A549 (cell line): ENCODE data around the gene PLRG1. TPM values are rescaled to one million over a fixed set of nuclear protein-coding genes. Genes with fewer than 3 reads are reported as not detected.
A peak's percentile ranks its signal among the peaks of the same experiment; 100 is the strongest.

Source experiments
- ATAC-seq, 2 experiments: fragments of 200-7000 bp in 1 of 2; fragments of >200 bp in 1 of 2; cut with Nextera tagmentation in 1 of 2; cut with Tn5 transposase in 1 of 2; 3 replicates each; pipeline versions ENCODE4 v1.8.0 to v1.9.1; 2018 to 2020; ENCODE audit warnings: mild to moderate bottlenecking in 1 of 2, moderate library complexity in 1 of 2
- CTCF ChIA-PET: fragments of 300-600 bp; sonication (Branson Sonifier 250); formaldehyde crosslinking; extraction: SDS; loops from one replicate; lab custom pipeline; 2021; ENCODE audit warnings: antibody characterized with exemption, inconsistent platforms; lab: Yijun Ruan, JAX
- POLR2A ChIA-PET: fragments of 350-600 bp; formaldehyde crosslinking; extraction: SDS; loops from one replicate; lab custom pipeline; 2021; ENCODE audit warnings: antibody characterized with exemption, inconsistent platforms; lab: Yijun Ruan, JAX
- DNase-seq, 2 experiments: peaks; one replicate each; pipeline versions ENCODE4 v3.0.0 to v3.0.0-alpha.2; 2011 to 2016; ENCODE audit warnings: low read depth in 1 of 2, low spot score in 1 of 2
- FAIRE-seq: peaks from 2 replicates; lab custom pipeline; 2011; peaks lifted over from hg19 to GRCh38; lab: Jason Lieb, UNC
- H3K27ac ChIP-seq, 2 experiments: fragments of >200 bp; sonication (Bioruptor Twin); formaldehyde crosslinking; 3 replicates each; pipeline ENCODE4 v1.5.1; 2016 to 2017
- H3K4me1 ChIP-seq: fragments of >200 bp; sonication (Bioruptor Twin); formaldehyde crosslinking; 3 replicates; pipeline ENCODE4 v1.6.1; 2016
- H3K4me2 ChIP-seq: fragments of >200 bp; sonication (Bioruptor Twin); formaldehyde crosslinking; 3 replicates; pipeline ENCODE4 v1.6.1; 2016
- H3K4me3 ChIP-seq: fragments of >200 bp; sonication (Bioruptor Twin); formaldehyde crosslinking; 3 replicates; pipeline ENCODE4 v1.5.1; 2016
- H3K9me3 ChIP-seq: fragments of >200 bp; sonication (Bioruptor Twin); formaldehyde crosslinking; 3 replicates; pipeline ENCODE4 v1.6.1; 2016
- BCL3 ChIP-seq: fragments of >200 bp; sonication (Bioruptor Twin); formaldehyde crosslinking; IDR thresholded peaks from 3 replicates; pipeline ENCODE4 v1.6.1; 2016
- BHLHE40 ChIP-seq: IDR thresholded peaks from 2 replicates; pipeline ENCODE4 v1.6.1; 2012; ENCODE audit warnings: low read depth, low read length, inconsistent platforms
- CBX2 ChIP-seq: fragments of 200-600 bp; sonication (generic); IDR thresholded peaks from 2 replicates; pipeline ENCODE4 v1.6.1; 2016; ENCODE audit warnings: low read depth, mild to moderate bottlenecking, borderline replicate concordance
- CTCF ChIP-seq: fragments of >200 bp; sonication (Bioruptor Twin); formaldehyde crosslinking; IDR thresholded peaks from 3 replicates; pipeline ENCODE4 v1.5.1; 2016
- E2F6 ChIP-seq: IDR thresholded peaks from 2 replicates; pipeline ENCODE4 v1.6.1; 2012; ENCODE audit warnings: low read depth, borderline replicate concordance
- FOXS1 ChIP-seq: fragments of 250-450 bp; sonication (Bioruptor Pico); IDR thresholded peaks from 2 replicates; pipeline ENCODE4 v1.5.0; 2020; ENCODE audit warnings: mild to moderate bottlenecking, moderate library complexity
- HEYL ChIP-seq: fragments of 250-450 bp; sonication (Bioruptor Pico); IDR thresholded peaks from 2 replicates; pipeline ENCODE4 v1.8.0; 2021; ENCODE audit warnings: mild to moderate bottlenecking, moderate library complexity
- HOXA7 ChIP-seq: fragments of 250-450 bp; sonication (Bioruptor Pico); IDR thresholded peaks from 2 replicates; pipeline ENCODE4 v1.5.0; 2020; ENCODE audit warnings: mild to moderate bottlenecking, moderate library complexity
- JUNB ChIP-seq: fragments of >200 bp; sonication (Bioruptor Twin); formaldehyde crosslinking; IDR thresholded peaks from 2 replicates; pipeline ENCODE4 v1.6.1; 2016
- KDM5A ChIP-seq: fragments of 200-600 bp; sonication (generic); IDR thresholded peaks from 2 replicates; pipeline ENCODE4 v1.6.1; 2016; ENCODE audit warnings: antibody characterized with exemption, mild to moderate bottlenecking
- MAFK ChIP-seq: fragments of 450-650 bp; IDR thresholded peaks from 2 replicates; pipeline ENCODE4 v1.6.1; 2014; ENCODE audit not compliant: partially characterized antibody
- MAX ChIP-seq: IDR thresholded peaks from 2 replicates; pipeline ENCODE4 v1.6.1; 2012
- MAZ ChIP-seq: fragments of 150-350 bp; IDR thresholded peaks from 2 replicates; pipeline ENCODE4 v1.6.1; 2014; ENCODE audit warnings: antibody characterized with exemption, low read depth, low read length, borderline replicate concordance
- NPAS2 ChIP-seq: fragments of 250-450 bp; sonication (Bioruptor Pico); IDR thresholded peaks from 2 replicates; pipeline ENCODE4 v1.8.0; 2022; ENCODE audit warnings: mild to moderate bottlenecking, moderate library complexity, borderline replicate concordance
- POLR2AphosphoS2 ChIP-seq: conservative IDR thresholded peaks from 2 replicates; pipeline ENCODE4 v1.6.1; 2012; ENCODE audit warnings: low read length, improper control_type of control experiment, inconsistent platforms
- RAD21 ChIP-seq, 2 experiments: fragments of >200 bp in 1 of 2; sonication (Bioruptor Twin) in 1 of 2; formaldehyde crosslinking in 1 of 2; IDR thresholded peaks in 1 of 2; conservative IDR thresholded peaks in 1 of 2; 2 replicates in 1 of 2; 3 replicates in 1 of 2; pipeline ENCODE4 v1.6.1; 2012 to 2018; ENCODE audit warnings: inconsistent platforms in 1 of 2
- RFX5 ChIP-seq: fragments of 450-650 bp; IDR thresholded peaks from 2 replicates; pipeline ENCODE4 v1.7.1; 2014; ENCODE audit warnings: antibody characterized with exemption, mild to moderate bottlenecking, moderate library complexity
- RNF2 ChIP-seq: fragments of 200-600 bp; sonication (generic); IDR thresholded peaks from 2 replicates; pipeline ENCODE4 v1.6.1; 2016; ENCODE audit warnings: low read depth, mild to moderate bottlenecking, antibody characterized with exemption, moderate library complexity, borderline replicate concordance
- USF2 ChIP-seq: fragments of 450-650 bp; IDR thresholded peaks from 2 replicates; pipeline ENCODE4 v1.6.1; 2014; ENCODE audit warnings: antibody characterized with exemption
- ZNF302 ChIP-seq: fragments of 250-450 bp; sonication (Bioruptor Pico); IDR thresholded peaks from 2 replicates; pipeline ENCODE4 v1.9.0; 2021; ENCODE audit warnings: inconsistent platforms, mild to moderate bottlenecking, moderate library complexity
- ZSCAN20 ChIP-seq: fragments of 250-450 bp; sonication (Bioruptor Pico); IDR thresholded peaks from 2 replicates; pipeline ENCODE4 v1.8.0; 2022; ENCODE audit warnings: mild to moderate bottlenecking, moderate library complexity
- WGBS: methylation state at CpG from one replicate; pipeline ENCODE4 v1.1.6; 2017; ENCODE audit errors: missing lambda C conversion rate; 5-methylcytosine and 5-hydroxymethylcytosine counted together
- polyA plus RNA-seq, 4 experiments: library from polyadenylated mRNA; depleted of rRNA in 3 of 4; stranded (reverse); fragments of >200 nt; fragmentation: RNase III in 1 of 4; extraction: RNeasy Plus Mini Kit Qiagen cat#74134 plus additional on column Dnase treatment in 1 of 4; gene quantifications; 2 replicates in 3 of 4; 3 replicates in 1 of 4; pipeline ENCODE4 v1.2.3, GENCODE V29; 2011 to 2017

Gene PLRG1
- polyA plus RNA-seq, 2 of the 4 experiments (the other 2 are of a cell fraction): 50.4 to 123 TPM

- H3K27ac ChIP-seq: 0 out of 6 replicates have a peak overlapping the region, but pooled peaks have one; percentile 9 to 28
- ATAC-seq: no peak
- TF ChIP-seq POLR2AphosphoS2: no peak
- peak; percentile 54 for TF ChIP-seq MAFK
Observed at GRCh38 chr4:154566639-154567204, 16.5 kb upstream of the PLRG1 start.

GRCh38 chr4:154565704-154566103 lies 15.5 kb upstream of the PLRG1 start:
- no peak for TF ChIP-seq RNF2
- TF ChIP-seq JUNB: no peak
- TF ChIP-seq KDM5A: no peak
- no peak for TF ChIP-seq RAD21 (conservative IDR thresholded peaks at IDR 0.05 in 1 of 2, IDR thresholded peaks at IDR 0.05 in 1 of 2)
- no peak for TF ChIP-seq USF2
- TF ChIP-seq MAX: no peak
- 86% methylated on average over 6 of the region's 6 CpGs for WGBS
- no peak overlapping the region for H3K4me2 ChIP-seq
- FAIRE-seq (no peak), DNase-seq (no peak), ATAC-seq (no peak)
- CTCF ChIA-PET: interaction anchor here (1.6 kb wide), 1 partner anchor 53 kb away, joined by 4 read pairs; no protein-coding TSS in a partner anchor
- H3K4me3 ChIP-seq: no peak overlapping the region
- 0 out of 6 replicates have a peak overlapping the region, but pooled peaks of 1 of the 2 experiments have one; percentile 33 for H3K27ac ChIP-seq
- H3K4me1 ChIP-seq: peaks cover 70% of the 10 kb centered on the region
- H3K9me3 ChIP-seq: no peaks in the 10 kb centered on the region
- POLR2A ChIA-PET: no interaction called here

More at GRCh38 chr4:154566639-154567204, 16.5 kb upstream of the PLRG1 start:
- POLR2A ChIA-PET: no interaction called here
- Histone ChIP-seq H3K4me1 (peaks cover 60% of the 10 kb centered on the region), H3K9me3 (no peaks in the 10 kb centered on the region), H3K4me2 (peak overlapping the region; percentile 43; the same call in 2 of the 3 replicates), H3K4me3 (no peak overlapping the region)
- FAIRE-seq (no peak), DNase-seq (no peak)
- WGBS: 52% methylated on average over 5 of the region's 5 CpGs
- CTCF ChIA-PET: interaction anchor here (1.0 to 1.1 kb wide), 2 partner anchors 53 to 56 kb away, joined by 3 to 9 read pairs; no protein-coding TSS in a partner anchor

- H3K4me1 ChIP-seq: peaks cover 80% of the 10 kb centered on the region
- H3K9me3 ChIP-seq: no peaks in the 10 kb centered on the region
- ATAC-seq (no peak), FAIRE-seq (no peak), DNase-seq (no peak)
- peak overlapping the region; percentile 64 for H3K4me2 ChIP-seq
- POLR2A ChIA-PET: no interaction called here
- 34% methylated on average over 1 of the region's 1 CpG for WGBS
- peak overlapping the region; percentile 32 for H3K4me3 ChIP-seq
- CTCF ChIA-PET: interaction anchor here (1.6 kb wide), 1 partner anchor 55 kb away, joined by 4 read pairs; no protein-coding TSS in a partner anchor
- peak overlapping the region in 1 of 2 experiments; percentile 74; a peak in 3 of 6 replicates for H3K27ac ChIP-seq
- TF ChIP-seq BHLHE40 (no peak), CTCF (no peak), BCL3 (no peak), FOXS1 (CRISPR knock-in tag) (no peak), RFX5 (no peak), ZNF302 (no peak), HEYL (CRISPR knock-in tag) (no peak), MAZ (no peak), KDM5A (no peak), HOXA7 (CRISPR knock-in tag) (no peak), NPAS2 (CRISPR knock-in tag) (no peak), E2F6 (no peak), POLR2AphosphoS2 (no peak), CBX2 (no peak), ZSCAN20 (CRISPR knock-in tag) (no peak), RNF2 (no peak)
Observed at GRCh38 chr4:154564311-154564710, 14.1 kb upstream of the PLRG1 start.
